ENCODE results near the gene FMN1. TPM values are rescaled to one million over a fixed set of nuclear protein-coding genes. Genes with fewer than 3 reads are reported as not detected.
A peak's percentile ranks its signal among the peaks of the same experiment; 100 is the strongest.

Gene FMN1
- total RNA-seq, 4 donors from 2014 or later = 4.3 to 10.1 (median 8.8) TPM

DNA sequence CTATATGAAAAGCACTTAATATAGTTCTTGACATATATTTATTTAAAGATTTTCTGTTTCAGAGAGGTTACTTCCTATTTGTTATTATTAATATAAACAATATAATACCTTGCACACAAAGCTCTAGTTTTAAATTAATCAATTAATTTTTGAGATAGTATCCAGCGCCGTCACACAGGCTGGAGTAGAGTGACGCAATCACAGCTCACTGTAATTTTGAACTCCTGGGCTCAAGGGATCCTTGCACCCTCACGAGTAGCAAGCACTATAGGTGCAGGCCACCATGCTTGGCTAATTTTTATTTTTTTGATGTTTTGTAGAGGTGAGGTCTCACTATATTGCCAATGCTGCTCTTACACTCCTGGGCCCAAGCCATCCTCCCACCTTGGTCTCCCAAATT lies 267.4 kb downstream of the FMN1 start:
- H3K4me1 ChIP-seq = no peaks in the 10 kb centered on the region
- no peaks in the 10 kb centered on the region for H3K27me3 ChIP-seq
- TF ChIP-seq, protein P1, sequence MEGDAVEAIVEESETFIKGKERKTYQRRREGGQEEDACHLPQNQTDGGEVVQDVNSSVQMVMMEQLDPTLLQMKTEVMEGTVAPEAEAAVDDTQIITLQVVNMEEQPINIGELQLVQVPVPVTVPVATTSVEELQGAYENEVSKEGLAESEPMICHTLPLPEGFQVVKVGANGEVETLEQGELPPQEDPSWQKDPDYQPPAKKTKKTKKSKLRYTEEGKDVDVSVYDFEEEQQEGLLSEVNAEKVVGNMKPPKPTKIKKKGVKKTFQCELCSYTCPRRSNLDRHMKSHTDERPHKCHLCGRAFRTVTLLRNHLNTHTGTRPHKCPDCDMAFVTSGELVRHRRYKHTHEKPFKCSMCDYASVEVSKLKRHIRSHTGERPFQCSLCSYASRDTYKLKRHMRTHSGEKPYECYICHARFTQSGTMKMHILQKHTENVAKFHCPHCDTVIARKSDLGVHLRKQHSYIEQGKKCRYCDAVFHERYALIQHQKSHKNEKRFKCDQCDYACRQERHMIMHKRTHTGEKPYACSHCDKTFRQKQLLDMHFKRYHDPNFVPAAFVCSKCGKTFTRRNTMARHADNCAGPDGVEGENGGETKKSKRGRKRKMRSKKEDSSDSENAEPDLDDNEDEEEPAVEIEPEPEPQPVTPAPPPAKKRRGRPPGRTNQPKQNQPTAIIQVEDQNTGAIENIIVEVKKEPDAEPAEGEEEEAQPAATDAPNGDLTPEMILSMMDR (IDR thresholded peaks at IDR 0.05) = no peak
- no peak for TF ChIP-seq POLR2A (IDR thresholded peaks at IDR 0.05)
- DNase-seq = no peak
- 89% methylated on average over 4 of the region's 4 CpGs for WGBS, 2 donors
- intact Hi-C loops (cut with DNase I) = no loop called here
- H3K36me3 ChIP-seq = no peaks in the 10 kb centered on the region
- H3K4me3 ChIP-seq = no peak overlapping the region
- H3K27ac ChIP-seq = no peak overlapping the region
- no peaks in the 10 kb centered on the region for H3K9me3 ChIP-seq

DNA sequence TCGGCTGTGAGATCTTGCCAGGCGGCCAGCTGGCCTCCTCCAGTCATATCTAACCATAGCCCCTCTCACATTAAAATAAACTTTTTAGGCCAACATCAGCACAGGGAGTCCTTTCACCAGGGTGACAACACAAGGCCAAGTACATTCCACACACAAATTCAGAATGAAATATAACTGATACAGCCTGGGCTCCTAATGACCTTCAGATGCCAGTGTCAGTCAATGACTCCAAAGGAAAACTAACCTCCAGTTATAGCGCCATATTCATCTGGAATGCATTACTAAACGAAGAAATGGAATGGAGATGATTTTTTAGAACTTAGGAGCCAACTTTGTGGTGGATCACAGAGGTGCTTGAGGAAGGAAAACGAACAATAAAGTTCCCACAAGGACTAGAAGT lies 271.3 kb downstream of the FMN1 start:
- no peaks in the 10 kb centered on the region for H3K36me3 ChIP-seq
- no peak for DNase-seq
- H3K27ac ChIP-seq = no peak overlapping the region
- H3K27me3 ChIP-seq = no peaks in the 10 kb centered on the region
- no peak overlapping the region for H3K4me3 ChIP-seq
- WGBS, 2 donors = 78 to 86% methylated on average over 5 of the region's 5 CpGs
- no peaks in the 10 kb centered on the region for H3K4me1 ChIP-seq
- no peaks in the 10 kb centered on the region for H3K9me3 ChIP-seq
- no peak for TF ChIP-seq POLR2A (IDR thresholded peaks at IDR 0.05)
- TF ChIP-seq, protein P1 (IDR thresholded peaks at IDR 0.05) = no peak
- intact Hi-C loops (cut with DNase I) = no loop called here

DNA sequence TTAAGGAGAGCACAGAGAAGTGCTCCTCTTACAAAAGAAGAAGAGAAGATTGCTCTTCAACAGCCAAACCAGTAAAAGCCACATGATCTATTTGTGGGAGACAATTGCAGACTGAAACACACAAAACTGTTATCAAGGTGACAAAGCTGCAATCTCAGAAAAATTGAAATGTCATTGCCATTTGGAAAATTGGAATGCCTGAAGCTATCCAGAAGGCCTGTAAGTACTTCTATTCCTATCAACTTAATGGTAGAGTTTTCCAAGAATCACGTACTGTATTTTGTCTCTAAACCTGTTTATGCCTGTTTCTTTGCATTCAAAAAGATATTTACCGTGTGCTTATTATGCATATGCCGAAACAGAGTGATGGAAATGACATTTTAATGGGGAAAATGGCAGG lies 272.0 kb downstream of the FMN1 start:
- intact Hi-C loops (cut with DNase I) = no loop called here
- Histone ChIP-seq H3K9me3 (no peaks in the 10 kb centered on the region), H3K36me3 (no peaks in the 10 kb centered on the region), H3K27me3 (no peaks in the 10 kb centered on the region), H3K4me1 (no peaks in the 10 kb centered on the region), H3K27ac (no peak overlapping the region), H3K4me3 (no peak overlapping the region)
- WGBS, 2 donors = 81 to 85% methylated on average over 3 of the region's 3 CpGs
- TF ChIP-seq, protein P1 (IDR thresholded peaks at IDR 0.05) = no peak
- no peak for TF ChIP-seq POLR2A (IDR thresholded peaks at IDR 0.05)
- DNase-seq = no peak

DNA sequence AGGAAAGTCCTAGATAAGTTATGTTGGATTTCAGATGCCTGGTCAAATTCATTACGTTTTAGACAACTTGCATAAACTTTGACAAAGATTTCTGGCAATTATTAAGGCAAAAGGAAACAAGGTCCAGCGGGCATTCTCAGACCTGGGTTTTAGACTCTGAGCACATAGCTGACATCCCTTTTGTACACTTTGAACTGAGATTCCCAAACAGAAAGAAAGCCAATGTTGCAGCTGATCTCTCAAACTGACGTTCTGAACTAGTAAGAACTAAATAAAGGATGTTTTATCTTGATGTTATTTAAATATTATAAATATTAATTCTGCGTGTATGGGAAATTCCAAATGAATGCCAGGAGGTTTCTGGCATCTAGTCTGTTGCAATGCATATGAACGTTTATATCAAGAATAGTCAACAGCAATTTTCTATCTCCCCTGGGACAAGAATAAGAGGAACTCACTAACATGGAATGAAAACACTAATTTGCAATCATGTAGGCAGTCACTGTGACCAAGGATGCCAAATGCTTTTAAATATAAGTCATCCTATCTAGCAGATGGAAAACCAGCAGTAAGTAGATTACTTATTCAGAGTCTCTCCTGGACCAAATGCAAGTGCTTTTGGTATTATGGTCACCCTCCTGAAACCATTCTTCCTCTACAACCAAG lies 274.6 kb downstream of the FMN1 start:
- intact Hi-C loops (cut with DNase I) = no loop called here
- no peaks in the 10 kb centered on the region for H3K27me3 ChIP-seq

DNA sequence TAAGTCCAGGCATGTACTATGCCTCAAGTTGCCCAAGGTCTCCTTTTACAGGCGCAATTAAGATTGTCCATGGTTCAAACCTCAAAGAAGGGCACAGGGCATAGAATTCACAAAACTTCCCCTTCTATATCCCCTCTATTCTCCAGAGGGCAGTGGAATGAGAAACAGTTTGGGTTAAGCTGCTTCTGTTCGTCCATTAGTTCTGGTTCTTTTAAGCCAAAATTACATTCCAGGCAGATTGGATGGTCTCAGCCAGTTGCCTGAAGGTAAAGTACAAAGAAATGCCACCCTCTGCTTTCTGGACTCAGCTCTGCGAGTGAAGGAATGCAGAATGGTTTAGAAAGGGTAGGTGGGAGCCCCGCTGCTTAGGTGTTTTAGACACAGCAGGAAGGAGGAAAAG lies 276.0 kb downstream of the FMN1 start:
- H3K27me3 ChIP-seq = no peaks in the 10 kb centered on the region
- no peaks in the 10 kb centered on the region for H3K9me3 ChIP-seq
- no peak overlapping the region for H3K4me3 ChIP-seq
- H3K4me1 ChIP-seq = no peaks in the 10 kb centered on the region
- WGBS, 2 donors = 88 to 92% methylated on average over 4 of the region's 4 CpGs
- TF ChIP-seq, protein P1 (IDR thresholded peaks at IDR 0.05) = no peak
- no peak for TF ChIP-seq POLR2A (IDR thresholded peaks at IDR 0.05)
- intact Hi-C loops (cut with DNase I) = no loop called here
- DNase-seq = no peak
- H3K27ac ChIP-seq = peak overlapping the region in 1 of 4 donors; percentile 22
- no peaks in the 10 kb centered on the region for H3K36me3 ChIP-seq

More for the DNA sequence above, 274.6 kb downstream of the FMN1 start:
- no peaks in the 10 kb centered on the region for H3K36me3 ChIP-seq
- TF ChIP-seq, protein P1 (IDR thresholded peaks at IDR 0.05) = no peak
- TF ChIP-seq POLR2A (IDR thresholded peaks at IDR 0.05) = no peak
- 57 to 58% methylated on average over 5 of the region's 5 CpGs for WGBS, 2 donors
- no peaks in the 10 kb centered on the region for H3K4me1 ChIP-seq
- H3K27ac ChIP-seq = peak overlapping the region in 1 of 4 donors; percentile 29
- no peaks in the 10 kb centered on the region for H3K9me3 ChIP-seq
- H3K4me3 ChIP-seq = no peak overlapping the region
- DNase-seq = no peak

Data from esophagus squamous epithelium (tissue), 5 donors.